K562 (cell line): ENCODE measurements around the gene SOX30.

ENCODE experiments used
- ARID1B ChIP-seq: fragments of 450-650 bp; IDR thresholded peaks from 2 replicates; pipeline ENCODE4 v1.6.1; 2016; ENCODE audit warnings: antibody characterized with exemption, mild to moderate bottlenecking, inconsistent platforms
- CHD1 ChIP-seq: fragments of 200-600 bp; sonication (generic); IDR thresholded peaks from one replicate; pipeline ENCODE4 v1.6.1; 2012; ENCODE audit warnings: mild to moderate bottlenecking, moderate library complexity, low read length, inconsistent platforms
- ELF4 ChIP-seq: fragments of 450-650 bp; formaldehyde crosslinking; IDR thresholded peaks from 2 replicates; pipeline ENCODE4 v1.4.0; 2022; ENCODE audit warnings: missing genetic modification characterization
- EWSR1 ChIP-seq: fragments of 450-650 bp; IDR thresholded peaks from 2 replicates; pipeline ENCODE4 v1.6.1; 2018; ENCODE audit warnings: borderline replicate concordance, mild to moderate bottlenecking, low read depth, moderate library complexity; ENCODE audit not compliant: partially characterized antibody
- JUNB ChIP-seq: fragments of 450-650 bp; formaldehyde crosslinking; conservative IDR thresholded peaks from 2 replicates; pipeline ENCODE4 v1.4.0; 2020; ENCODE audit warnings: mild to moderate bottlenecking
- POLR2AphosphoS5 ChIP-seq: IDR thresholded peaks from 2 replicates; pipeline ENCODE4 v1.6.1; 2011; ENCODE audit warnings: mild to moderate bottlenecking, low read depth, low read length, moderate library complexity; ENCODE audit not compliant: control insufficient read depth, insufficient read depth
- RFX5 ChIP-seq: IDR thresholded peaks from 2 replicates; pipeline ENCODE4 v1.6.1; 2011; ENCODE audit warnings: low read depth, mild to moderate bottlenecking, improper control_type of control experiment, low read length
- YY1 ChIP-seq, 3 experiments: IDR thresholded peaks; 2 replicates each; pipeline ENCODE4 v1.6.1; 2011; ENCODE audit warnings: low read length in 2 of 3, mild to moderate bottlenecking in 2 of 3, moderate library complexity in 2 of 3, borderline replicate concordance in 1 of 3, control low read depth in 1 of 3, low read depth in 1 of 3; ENCODE audit not compliant: insufficient read depth in 3 of 3, insufficient replicate concordance in 2 of 3, control insufficient read depth in 1 of 3, insufficient read length in 1 of 3; ENCODE audit errors: extremely low read depth in 1 of 3

DNA sequence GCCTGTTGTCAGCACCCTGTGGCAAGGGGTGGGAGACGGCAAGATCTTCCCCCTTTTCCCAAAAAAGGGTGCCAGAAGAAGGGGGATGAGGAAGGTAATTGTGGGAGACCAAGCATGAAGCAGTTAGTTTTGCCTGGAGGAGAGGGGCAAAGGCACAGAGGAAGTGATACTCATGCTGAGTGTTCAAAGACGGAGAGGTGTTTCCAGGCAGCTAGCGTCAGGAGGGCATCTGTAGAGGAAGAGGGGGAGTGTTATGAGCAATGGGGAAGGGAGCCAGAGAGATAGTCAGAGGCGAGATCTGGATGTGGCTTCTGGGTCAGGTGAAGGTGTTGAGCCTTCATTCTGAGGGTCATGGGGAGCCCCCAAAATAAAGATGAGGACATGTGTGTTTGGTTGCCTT is 49.7 kb downstream of the SOX30 start:
- no peak for TF ChIP-seq CHD1
- TF ChIP-seq ELF4 (CRISPR knock-in tag): no peak
- no peak for TF ChIP-seq EWSR1
- TF ChIP-seq JUNB: no peak
- no peak for TF ChIP-seq RFX5
- no peak for TF ChIP-seq POLR2AphosphoS5
- no peak for TF ChIP-seq YY1 (IDR thresholded peaks at IDR 0.05; ENCODE audit: borderline replicate concordance in 1 of 3, control insufficient read depth in 1 of 3, extremely low read depth in 1 of 3, insufficient read depth in 3 of 3, insufficient read length in 1 of 3, insufficient replicate concordance in 2 of 3, low read depth in 1 of 3, low read length in 2 of 3)
- no peak for TF ChIP-seq ARID1B
